ENCODE results near the gene TBCD. TPM values are rescaled to one million over a fixed set of nuclear protein-coding genes. Genes with fewer than 3 reads are reported as not detected.

Gene TBCD
- total RNA-seq, 2 experiments from 2014 or later: 87.8 to 145 TPM

DNA sequence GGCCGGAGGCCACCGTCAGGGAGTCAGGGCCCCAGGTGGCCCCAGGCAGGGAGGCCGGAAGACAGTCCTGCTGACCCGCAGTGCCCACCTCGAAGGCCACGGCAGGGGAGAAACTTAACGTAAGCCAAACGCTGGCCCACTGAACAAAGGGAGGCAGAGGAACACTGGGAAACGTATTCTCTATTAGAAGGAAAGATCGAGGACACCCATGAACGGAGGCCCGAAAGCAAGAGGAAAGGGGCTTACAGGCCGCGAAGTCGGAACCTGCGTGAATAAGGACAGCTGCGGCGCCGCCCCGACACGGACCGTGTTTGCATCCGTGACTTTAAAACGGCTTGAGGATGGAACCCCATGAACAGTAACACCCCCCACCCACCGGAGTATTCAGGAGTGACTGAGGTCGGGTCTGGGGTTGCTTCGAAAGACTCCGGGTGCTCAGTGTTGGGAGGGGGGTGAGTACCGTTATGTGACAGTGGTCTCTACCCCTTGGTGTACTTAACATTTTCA is 225.2 kb downstream of the TBCD start:
- intact Hi-C loops (cut with micrococcal nuclease; ENCODE audit: unreplicated experiment): no loop called here
- H3K27ac ChIP-seq (ENCODE audit: low read depth, low read length, poor library complexity, severe bottlenecking): no peak overlapping the region
- H3K9me3 ChIP-seq (ENCODE audit: low read length): no peaks in the 10 kb centered on the region
- peaks cover 18% of the 10 kb centered on the region for H3K4me1 ChIP-seq (ENCODE audit: insufficient read depth, low read length, poor library complexity, severe bottlenecking)
- H4K20me1 ChIP-seq (ENCODE audit: insufficient read depth, low read length): no peaks in the 10 kb centered on the region
- no peaks in the 10 kb centered on the region for H3K79me2 ChIP-seq (ENCODE audit: insufficient read depth, low read depth, low read length)
- BruUV-seq (replicated peaks): no TSS peak
- CTCF ChIA-PET (ENCODE audit: unreplicated experiment): no interaction called here
- no peak overlapping the region for H2AFZ ChIP-seq (ENCODE audit: low read length)
- no peak overlapping the region for H3K4me2 ChIP-seq (ENCODE audit: low read length)
- TF ChIP-seq, protein P1, sequence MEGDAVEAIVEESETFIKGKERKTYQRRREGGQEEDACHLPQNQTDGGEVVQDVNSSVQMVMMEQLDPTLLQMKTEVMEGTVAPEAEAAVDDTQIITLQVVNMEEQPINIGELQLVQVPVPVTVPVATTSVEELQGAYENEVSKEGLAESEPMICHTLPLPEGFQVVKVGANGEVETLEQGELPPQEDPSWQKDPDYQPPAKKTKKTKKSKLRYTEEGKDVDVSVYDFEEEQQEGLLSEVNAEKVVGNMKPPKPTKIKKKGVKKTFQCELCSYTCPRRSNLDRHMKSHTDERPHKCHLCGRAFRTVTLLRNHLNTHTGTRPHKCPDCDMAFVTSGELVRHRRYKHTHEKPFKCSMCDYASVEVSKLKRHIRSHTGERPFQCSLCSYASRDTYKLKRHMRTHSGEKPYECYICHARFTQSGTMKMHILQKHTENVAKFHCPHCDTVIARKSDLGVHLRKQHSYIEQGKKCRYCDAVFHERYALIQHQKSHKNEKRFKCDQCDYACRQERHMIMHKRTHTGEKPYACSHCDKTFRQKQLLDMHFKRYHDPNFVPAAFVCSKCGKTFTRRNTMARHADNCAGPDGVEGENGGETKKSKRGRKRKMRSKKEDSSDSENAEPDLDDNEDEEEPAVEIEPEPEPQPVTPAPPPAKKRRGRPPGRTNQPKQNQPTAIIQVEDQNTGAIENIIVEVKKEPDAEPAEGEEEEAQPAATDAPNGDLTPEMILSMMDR (conservative IDR thresholded peaks at IDR 0.05; ENCODE audit: low read length): no peak
- TF ChIP-seq EZH2phosphoT487 (IDR thresholded peaks at IDR 0.05; ENCODE audit: borderline replicate concordance, low read depth, low read length): no peak
- DNase-seq (ENCODE audit: low spot score): no peak
- no peaks in the 10 kb centered on the region for H3K36me3 ChIP-seq (ENCODE audit: insufficient read depth, low read length)
- POLR2A ChIA-PET: interaction anchor here (0.5 kb wide), 1 partner anchor 134 kb away, joined by 3 read pairs; no protein-coding TSS in a partner anchor
- H3K9me2 ChIP-seq (ENCODE audit: insufficient read depth, low read length): no peaks in the 10 kb centered on the region
- H3K4me3 ChIP-seq (ENCODE audit: low read depth, low read length, poor library complexity, severe bottlenecking): no peak overlapping the region

DNA sequence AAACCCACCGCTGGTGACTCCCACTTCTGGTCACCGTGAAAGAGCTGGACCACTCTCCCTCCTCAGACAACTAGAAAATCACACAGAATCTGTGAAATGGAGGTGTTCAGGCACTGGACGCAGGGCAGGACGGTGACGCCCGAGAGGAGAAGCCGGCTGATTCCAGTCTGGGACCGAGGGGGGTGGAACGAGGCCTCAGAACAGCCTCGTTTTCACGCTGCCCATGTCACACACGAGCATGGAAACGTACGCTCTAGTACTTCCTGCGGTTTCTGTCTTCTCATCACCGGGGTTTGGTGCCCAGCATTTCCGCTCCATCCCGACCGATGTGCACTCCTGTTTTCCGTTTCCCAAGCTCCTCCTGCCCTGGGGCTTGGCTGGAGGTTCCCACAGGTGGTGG is 225.7 kb downstream of the TBCD start:
- intact Hi-C loops (cut with micrococcal nuclease; ENCODE audit: unreplicated experiment): no loop called here
- H3K9me2 ChIP-seq (ENCODE audit: insufficient read depth, low read length): no peaks in the 10 kb centered on the region
- no peak overlapping the region for H3K27ac ChIP-seq (ENCODE audit: low read depth, low read length, poor library complexity, severe bottlenecking)
- H3K4me2 ChIP-seq (ENCODE audit: low read length): no peak overlapping the region
- H3K79me2 ChIP-seq (ENCODE audit: insufficient read depth, low read depth, low read length): no peaks in the 10 kb centered on the region
- no peak for DNase-seq (ENCODE audit: low spot score)
- H3K4me3 ChIP-seq (ENCODE audit: low read depth, low read length, poor library complexity, severe bottlenecking): no peak overlapping the region
- no TSS peak for BruUV-seq (replicated peaks)
- no peaks in the 10 kb centered on the region for H3K9me3 ChIP-seq (ENCODE audit: low read length)
- H3K4me1 ChIP-seq (ENCODE audit: insufficient read depth, low read length, poor library complexity, severe bottlenecking): peaks cover 18% of the 10 kb centered on the region
- H2AFZ ChIP-seq (ENCODE audit: low read length): no peak overlapping the region
- CTCF ChIA-PET (ENCODE audit: unreplicated experiment): no interaction called here
- POLR2A ChIA-PET: interaction anchor here (0.5 to 0.7 kb wide), 2 partner anchors 12 to 134 kb away, joined by 3 read pairs; no protein-coding TSS in a partner anchor
- no peaks in the 10 kb centered on the region for H4K20me1 ChIP-seq (ENCODE audit: insufficient read depth, low read length)
- H3K36me3 ChIP-seq (ENCODE audit: insufficient read depth, low read length): no peaks in the 10 kb centered on the region
- TF ChIP-seq, protein P1 (conservative IDR thresholded peaks at IDR 0.05; ENCODE audit: low read length): no peak
- TF ChIP-seq EZH2phosphoT487 (IDR thresholded peaks at IDR 0.05; ENCODE audit: borderline replicate concordance, low read depth, low read length): no peak

DNA sequence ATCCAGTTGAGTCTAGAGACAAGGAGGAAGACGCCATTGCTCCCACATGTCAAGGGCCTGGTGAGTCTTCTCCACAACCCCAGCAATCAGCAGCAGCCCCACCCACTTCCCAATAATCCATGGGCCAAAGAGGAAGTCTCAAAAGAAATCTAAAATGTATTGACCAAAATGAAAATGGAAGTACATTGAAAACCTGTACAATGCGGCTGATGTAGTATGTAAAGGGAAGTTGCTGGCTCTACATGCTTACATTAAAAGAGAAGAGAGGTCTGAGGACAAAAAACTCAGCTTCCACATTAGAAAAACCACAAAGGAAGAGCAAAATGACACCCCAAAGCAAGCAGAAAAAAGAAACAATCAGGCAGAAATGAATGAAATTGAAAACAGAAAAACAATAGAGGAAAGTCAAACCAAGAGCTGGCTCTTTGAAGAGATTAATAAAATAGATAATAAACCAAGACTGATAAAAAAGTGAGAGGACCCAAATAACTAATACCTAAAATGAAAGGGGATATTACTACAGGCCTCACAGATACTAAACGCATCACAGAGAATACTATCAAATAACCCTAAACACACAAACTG is 227.0 kb downstream of the TBCD start:
- ChIA-PET CTCF (ENCODE audit: unreplicated experiment) (no interaction called here), POLR2A (interaction anchor here (0.7 to 1.3 kb wide), 3 partner anchors 9 to 68 kb away, joined by 3 to 4 read pairs (median 4); no protein-coding TSS in a partner anchor)
- H3K4me2 ChIP-seq (ENCODE audit: low read length): no peak overlapping the region
- no peaks in the 10 kb centered on the region for H3K36me3 ChIP-seq (ENCODE audit: insufficient read depth, low read length)
- H3K27ac ChIP-seq (ENCODE audit: low read depth, low read length, poor library complexity, severe bottlenecking): no peak overlapping the region
- H3K9me2 ChIP-seq (ENCODE audit: insufficient read depth, low read length): no peaks in the 10 kb centered on the region
- H3K9me3 ChIP-seq (ENCODE audit: low read length): no peaks in the 10 kb centered on the region
- DNase-seq (ENCODE audit: low spot score): no peak
- no TSS peak for BruUV-seq (replicated peaks)
- no peak overlapping the region for H2AFZ ChIP-seq (ENCODE audit: low read length)
- H3K4me3 ChIP-seq (ENCODE audit: low read depth, low read length, poor library complexity, severe bottlenecking): no peak overlapping the region
- TF ChIP-seq, protein P1 (conservative IDR thresholded peaks at IDR 0.05; ENCODE audit: low read length): no peak
- TF ChIP-seq EZH2phosphoT487 (IDR thresholded peaks at IDR 0.05; ENCODE audit: borderline replicate concordance, low read depth, low read length): no peak
- no peaks in the 10 kb centered on the region for H3K79me2 ChIP-seq (ENCODE audit: insufficient read depth, low read depth, low read length)
- H4K20me1 ChIP-seq (ENCODE audit: insufficient read depth, low read length): no peaks in the 10 kb centered on the region
- peaks cover 20% of the 10 kb centered on the region for H3K4me1 ChIP-seq (ENCODE audit: insufficient read depth, low read length, poor library complexity, severe bottlenecking)
- intact Hi-C loops (cut with micrococcal nuclease; ENCODE audit: unreplicated experiment): no loop called here

All from OCI-LY7 (cell line).